HG03575 (cell line): ENCODE measurements around the gene HTR1A.

Source experiments
- ATAC-seq: cut with Tn5 transposase; IDR thresholded peaks from one replicate; pipeline ENCODE4 v1.9.1; 2021; ENCODE audit not compliant: unreplicated experiment, insufficient number of reproducible peaks, low FRiP score; ENCODE audit errors: extremely low read depth

The HTR1A gene

DNA sequence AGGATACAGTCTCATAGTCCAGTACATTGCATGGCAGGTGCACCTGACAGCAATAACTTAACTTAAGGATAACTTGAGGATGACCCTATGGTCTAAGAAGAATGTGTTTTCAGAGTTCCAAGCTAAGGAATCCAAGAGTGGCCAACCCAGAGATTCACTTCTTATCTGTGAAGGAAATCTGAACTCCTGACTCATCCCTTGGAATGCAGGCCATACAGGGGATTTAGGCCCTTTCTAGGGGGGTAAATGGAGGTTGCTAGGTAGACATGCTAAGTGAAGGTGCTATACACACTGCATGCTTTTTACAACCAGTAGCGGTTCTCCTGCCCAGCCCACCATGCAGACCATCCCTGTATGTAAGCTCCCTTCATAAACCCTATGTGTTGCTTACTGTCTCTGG lies 50.4 kb downstream of the HTR1A start:
- ATAC-seq = no peak
